HepG2 (cell line): Measurements from ENCODE around the gene LUC7L. TPM values are rescaled to one million over a fixed set of nuclear protein-coding genes. Genes with fewer than 3 reads are reported as not detected.

ENCODE experiments used
- ATAC-seq: fragments of 200-7000 bp; cut with Tn5 transposase; 3 replicates; pipeline ENCODE4 v1.9.1; 2020; ENCODE audit warnings: mild to moderate bottlenecking, moderate library complexity
- BruUV-seq: library from RNA; stranded (reverse); fragments of 400-500 nt; replicated peaks from 2 replicates; lab custom pipeline; 2021; lab: Mats Ljungman, UMichigan
- CTCF ChIA-PET: fragments of 300-600 bp; formaldehyde crosslinking; extraction: SDS; loops from one replicate; lab custom pipeline; 2021; ENCODE audit warnings: low total read pairs, inconsistent platforms, low intra/inter-chr PET ratio; lab: Yijun Ruan, JAX
- POLR2A ChIA-PET: fragments of 350-600 bp; sonication (Branson Sonifier 250); formaldehyde crosslinking; loops from one replicate; lab custom pipeline; 2020; ENCODE audit warnings: antibody characterized with exemption, inconsistent platforms; lab: Yijun Ruan, JAX
- DNase-seq: peaks from one replicate; pipeline ENCODE4 v3.0.0-alpha.2; 2015; ENCODE audit warnings: low spot score
- FAIRE-seq: peaks from 3 replicates; lab custom pipeline; 2011; peaks lifted over from hg19 to GRCh38; lab: Jason Lieb, UNC
- H2AFZ ChIP-seq: one replicate; pipeline ENCODE4 v1.6.1; 2011; ENCODE audit warnings: low read length, inconsistent platforms
- H3K27ac ChIP-seq: fragments of 300-600 bp; 3 replicates; pipeline ENCODE4 v1.8.0; 2011; ENCODE audit warnings: mixed run types, mild to moderate bottlenecking, mixed read lengths, low read length, inconsistent platforms; ENCODE audit not compliant: insufficient read depth; ENCODE audit errors: extremely low read length
- H3K27me3 ChIP-seq, 2 experiments: fragments of 200-600 bp in 1 of 2; 2 replicates in 1 of 2; 3 replicates in 1 of 2; pipeline versions ENCODE4 v1.6.0 to v1.8.0; 2011; ENCODE audit warnings: low read length in 2 of 2, mild to moderate bottlenecking in 2 of 2, moderate library complexity in 2 of 2, inconsistent platforms in 1 of 2; ENCODE audit not compliant: insufficient read depth in 2 of 2, control insufficient read depth in 1 of 2
- H3K36me3 ChIP-seq, 2 experiments: fragments of 200-600 bp in 1 of 2; replicated peaks in 1 of 2; 2 replicates in 1 of 2; 3 replicates in 1 of 2; pipeline versions ENCODE4 v1.5.1 to v1.8.0; 2011; ENCODE audit warnings: low read length in 2 of 2, inconsistent platforms in 1 of 2; ENCODE audit not compliant: insufficient read depth in 2 of 2, control insufficient read depth in 1 of 2
- H3K4me1 ChIP-seq: 2 replicates; pipeline ENCODE4 v1.5.1; 2012; ENCODE audit warnings: low read length, inconsistent platforms; ENCODE audit not compliant: insufficient read depth
- H3K4me2 ChIP-seq: 2 replicates; pipeline ENCODE4 v1.6.0; 2011; ENCODE audit warnings: low read depth, low read length, inconsistent platforms
- H3K4me3 ChIP-seq, 3 experiments: fragments of 200-600 bp in 1 of 3; sonication (generic), shearing (Covaris generic) in 1 of 3; replicated peaks in 1 of 3; 2 replicates each; pipeline ENCODE4 v1.5.1; 2011 to 2016; ENCODE audit warnings: low read length in 3 of 3, inconsistent platforms in 2 of 3, low read depth in 2 of 3, mild to moderate bottlenecking in 2 of 3, control low read depth in 1 of 3, mixed read lengths in 1 of 3; ENCODE audit not compliant: insufficient read depth in 1 of 3
- H3K79me2 ChIP-seq: one replicate; pipeline ENCODE4 v1.6.1; 2011; ENCODE audit warnings: low read length, inconsistent platforms; ENCODE audit not compliant: insufficient read depth
- H3K9ac ChIP-seq: 2 replicates; pipeline ENCODE4 v1.6.0; 2011; ENCODE audit warnings: mild to moderate bottlenecking, low read depth, low read length, inconsistent platforms; ENCODE audit not compliant: insufficient read depth
- H3K9me3 ChIP-seq: 2 replicates; pipeline ENCODE4 v1.5.1; 2012; ENCODE audit warnings: mild to moderate bottlenecking, low read length
- H4K20me1 ChIP-seq: 2 replicates; pipeline ENCODE4 v1.6.0; 2011; ENCODE audit warnings: inconsistent platforms, mild to moderate bottlenecking, low read length, moderate library complexity; ENCODE audit not compliant: insufficient read depth
- MAF1 ChIP-seq: sonication (generic); formaldehyde crosslinking; IDR thresholded peaks from 2 replicates; pipeline ENCODE4 v1.5.0; 2020; ENCODE audit warnings: missing genetic modification reagents, borderline replicate concordance
- RBAK ChIP-seq: sonication (generic); formaldehyde crosslinking; IDR thresholded peaks from 2 replicates; pipeline ENCODE4 v1.5.1; 2020; ENCODE audit warnings: mild to moderate bottlenecking, missing genetic modification reagents
- TMF1 ChIP-seq: sonication (generic); formaldehyde crosslinking; IDR thresholded peaks from 2 replicates; pipeline ENCODE4 v1.8.1; 2022; ENCODE audit warnings: low read depth, missing genetic modification reagents
- ZFX ChIP-seq: sonication (generic); formaldehyde crosslinking; IDR thresholded peaks from 2 replicates; pipeline ENCODE4 v1.4.0; 2020; ENCODE audit warnings: mild to moderate bottlenecking, low read depth, missing genetic modification reagents, moderate library complexity
- ZNF143 ChIP-seq: sonication (generic); formaldehyde crosslinking; IDR thresholded peaks from 2 replicates; pipeline ENCODE4 v1.4.0; 2020; ENCODE audit warnings: missing genetic modification reagents
- ZNF552 ChIP-seq: sonication (generic); formaldehyde crosslinking; IDR thresholded peaks from 2 replicates; pipeline ENCODE4 v1.9.0; 2022; ENCODE audit warnings: missing genetic modification reagents, mild to moderate bottlenecking, borderline replicate concordance
- WGBS: methylation state at CpG from one replicate; pipeline ENCODE4 v1.1.6; 2017; ENCODE audit warnings: low lambda C conversion rate; 5-methylcytosine and 5-hydroxymethylcytosine counted together
- in situ Hi-C: cut with HindIII; loops from 2 replicates; pipeline ENCODE4 v1.10.0; 2017; ENCODE audit warnings: low pct_unique_long_range_greater_than_20kb; ENCODE audit not compliant: extremely low pct_ligation_motif_present
- intact Hi-C: fragments of 100-400 bp; cut with micrococcal nuclease; formaldehyde crosslinking; loops from one replicate; pipeline ENCODE4 v1.10.0; 2022; ENCODE audit not compliant: unreplicated experiment
- polyA plus RNA-seq, 8 experiments: library from polyadenylated mRNA; depleted of rRNA in 3 of 8; stranded (reverse) in 7 of 8; unstranded in 1 of 8; fragments of >200 nt; fragmentation: Illumina TruSeq in 4 of 8; extraction: Trizol in 4 of 8; gene quantifications; 2 replicates each; pipeline versions ENCODE4 v1.2.1 to v1.2.3, GENCODE V29; 2011 to 2016; ENCODE audit warnings: low read depth in 4 of 8, missing spikeins in 1 of 8, mixed read lengths in 1 of 8; ENCODE audit not compliant: insufficient read depth in 1 of 8
- total RNA-seq, 5 experiments: library from RNA; depleted of rRNA; stranded (reverse); fragments of >200 nt; fragmentation: Illumina TruSeq; extraction: Trizol; gene quantifications; 2 replicates each; pipeline ENCODE4 v1.2.3, GENCODE V29; 2016; ENCODE audit warnings: low read depth in 1 of 5
- TF ChIP-seq, protein P1 (sequence below): IDR thresholded peaks from 2 replicates; pipeline ENCODE4 v1.6.1; 2012; ENCODE audit warnings: low read depth, low read length, improper control_type of control experiment
- TF ChIP-seq, protein P2 (sequence below): sonication (generic); formaldehyde crosslinking; IDR thresholded peaks from 2 replicates; pipeline ENCODE4 v1.4.0; 2020; ENCODE audit warnings: missing genetic modification reagents, borderline replicate concordance

LUC7L gene
- total and polyA plus RNA-seq, 2 of the 13 experiments (the other 11 are each of a cell fraction or from before 2014, with no cell fraction given), result 48.7 to 56.9 TPM

DNA sequence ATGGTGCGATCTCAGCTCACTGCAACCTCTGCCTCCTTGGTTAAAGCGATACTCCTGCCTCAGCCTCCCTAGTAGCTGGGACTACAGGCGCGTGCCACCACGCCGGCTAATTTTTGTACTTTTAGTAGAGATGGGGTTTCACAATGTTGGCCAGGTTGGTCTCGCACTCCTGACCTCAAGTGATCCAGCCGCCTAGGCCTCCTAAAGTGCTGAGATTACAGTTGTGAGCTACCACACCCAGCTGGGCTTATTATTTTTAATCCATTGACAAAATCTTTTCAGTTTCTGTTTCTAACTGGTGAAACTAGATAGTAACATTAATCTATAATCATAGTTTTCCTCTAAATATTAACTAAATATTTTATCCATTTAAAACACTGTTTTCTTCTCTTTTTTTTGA is 11.3 kb upstream of the LUC7L start:
- no peak for DNase-seq
- no peak for FAIRE-seq
- H4K20me1 ChIP-seq, result no peaks in the 10 kb centered on the region
- WGBS, result 91% methylated on average over 8 of the region's 8 CpGs
- no peaks in the 10 kb centered on the region for H3K9me3 ChIP-seq
- H3K36me3 ChIP-seq, result no peaks in the 10 kb centered on the region
- no peak overlapping the region for H3K27ac ChIP-seq
- intact Hi-C loops, result no loop called here
- no peaks in the 10 kb centered on the region for H3K79me2 ChIP-seq
- no peak overlapping the region for H3K4me3 ChIP-seq
- POLR2A ChIA-PET, result interaction anchor here (1.3 kb wide), 1 partner anchor 112 kb away, joined by 4 read pairs; the partner anchor contains the start of gene AXIN1
- peaks cover 24% of the 10 kb centered on the region for H3K4me1 ChIP-seq
- H3K9ac ChIP-seq, result no peak overlapping the region
- ATAC-seq, result no peak
- in situ Hi-C loops, result no loop called here
- no TSS peak for BruUV-seq
- TF ChIP-seq TMF1 (CRISPR knock-in tag), result no peak
- no peak for TF ChIP-seq ZFX
- TF ChIP-seq, protein P1, sequence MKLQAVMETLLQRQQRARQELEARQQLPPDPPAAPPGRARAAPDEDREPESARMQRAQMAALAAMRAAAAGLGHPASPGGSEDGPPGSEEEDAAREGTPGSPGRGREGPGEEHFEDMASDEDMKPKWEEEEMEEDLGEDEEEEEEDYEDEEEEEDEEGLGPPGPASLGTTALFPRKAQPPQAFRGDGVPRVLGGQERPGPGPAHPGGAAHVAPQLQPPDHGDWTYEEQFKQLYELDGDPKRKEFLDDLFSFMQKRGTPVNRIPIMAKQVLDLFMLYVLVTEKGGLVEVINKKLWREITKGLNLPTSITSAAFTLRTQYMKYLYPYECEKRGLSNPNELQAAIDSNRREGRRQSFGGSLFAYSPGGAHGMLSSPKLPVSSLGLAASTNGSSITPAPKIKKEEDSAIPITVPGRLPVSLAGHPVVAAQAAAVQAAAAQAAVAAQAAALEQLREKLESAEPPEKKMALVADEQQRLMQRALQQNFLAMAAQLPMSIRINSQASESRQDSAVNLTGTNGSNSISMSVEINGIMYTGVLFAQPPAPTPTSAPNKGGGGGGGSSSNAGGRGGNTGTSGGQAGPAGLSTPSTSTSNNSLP, result no peak
- TF ChIP-seq ZNF143 (CRISPR knock-in tag), result no peak
- TF ChIP-seq ZNF552, result no peak
- TF ChIP-seq MAF1 (CRISPR knock-in tag), result no peak
- TF ChIP-seq RBAK (CRISPR knock-in tag), result no peak
- TF ChIP-seq, protein P2, sequence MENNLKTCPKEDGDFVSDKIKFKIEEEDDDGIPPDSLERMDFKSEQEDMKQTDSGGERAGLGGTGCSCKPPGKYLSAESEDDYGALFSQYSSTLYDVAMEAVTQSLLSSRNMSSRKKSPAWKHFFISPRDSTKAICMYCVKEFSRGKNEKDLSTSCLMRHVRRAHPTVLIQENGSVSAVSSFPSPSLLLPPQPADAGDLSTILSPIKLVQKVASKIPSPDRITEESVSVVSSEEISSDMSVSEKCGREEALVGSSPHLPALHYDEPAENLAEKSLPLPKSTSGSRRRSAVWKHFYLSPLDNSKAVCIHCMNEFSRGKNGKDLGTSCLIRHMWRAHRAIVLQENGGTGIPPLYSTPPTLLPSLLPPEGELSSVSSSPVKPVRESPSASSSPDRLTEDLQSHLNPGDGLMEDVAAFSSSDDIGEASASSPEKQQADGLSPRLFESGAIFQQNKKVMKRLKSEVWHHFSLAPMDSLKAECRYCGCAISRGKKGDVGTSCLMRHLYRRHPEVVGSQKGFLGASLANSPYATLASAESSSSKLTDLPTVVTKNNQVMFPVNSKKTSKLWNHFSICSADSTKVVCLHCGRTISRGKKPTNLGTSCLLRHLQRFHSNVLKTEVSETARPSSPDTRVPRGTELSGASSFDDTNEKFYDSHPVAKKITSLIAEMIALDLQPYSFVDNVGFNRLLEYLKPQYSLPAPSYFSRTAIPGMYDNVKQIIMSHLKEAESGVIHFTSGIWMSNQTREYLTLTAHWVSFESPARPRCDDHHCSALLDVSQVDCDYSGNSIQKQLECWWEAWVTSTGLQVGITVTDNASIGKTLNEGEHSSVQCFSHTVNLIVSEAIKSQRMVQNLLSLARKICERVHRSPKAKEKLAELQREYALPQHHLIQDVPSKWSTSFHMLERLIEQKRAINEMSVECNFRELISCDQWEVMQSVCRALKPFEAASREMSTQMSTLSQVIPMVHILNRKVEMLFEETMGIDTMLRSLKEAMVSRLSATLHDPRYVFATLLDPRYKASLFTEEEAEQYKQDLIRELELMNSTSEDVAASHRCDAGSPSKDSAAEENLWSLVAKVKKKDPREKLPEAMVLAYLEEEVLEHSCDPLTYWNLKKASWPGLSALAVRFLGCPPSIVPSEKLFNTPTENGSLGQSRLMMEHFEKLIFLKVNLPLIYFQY, result no peak
- TF ChIP-seq, all 625 proteins: peak for 0
- no peak overlapping the region for H3K4me2 ChIP-seq
- H2AFZ ChIP-seq, result no peak overlapping the region
- CTCF ChIA-PET, result interaction anchor here (0.6 kb wide), 1 partner anchor 122 kb away, joined by 4 read pairs; no protein-coding TSS in a partner anchor
- no peaks in the 10 kb centered on the region for H3K27me3 ChIP-seq
